Anterior cingulate cortex (tissue), 58 donors: ENCODE results near the gene PNRC2.
A peak's percentile ranks its signal among the peaks of the same experiment; 100 is the strongest.
"Not testable (repeated sequence)": the region's sequence is repeated elsewhere in the genome, so short reads cannot be mapped to it uniquely, and the experiment has no call there.

Source experiments
- DNase-seq, 58 donors: peaks; one replicate each; lab custom pipeline; 2025; lab: John Stamatoyannopoulos, UW

The PNRC2 gene

DNA sequence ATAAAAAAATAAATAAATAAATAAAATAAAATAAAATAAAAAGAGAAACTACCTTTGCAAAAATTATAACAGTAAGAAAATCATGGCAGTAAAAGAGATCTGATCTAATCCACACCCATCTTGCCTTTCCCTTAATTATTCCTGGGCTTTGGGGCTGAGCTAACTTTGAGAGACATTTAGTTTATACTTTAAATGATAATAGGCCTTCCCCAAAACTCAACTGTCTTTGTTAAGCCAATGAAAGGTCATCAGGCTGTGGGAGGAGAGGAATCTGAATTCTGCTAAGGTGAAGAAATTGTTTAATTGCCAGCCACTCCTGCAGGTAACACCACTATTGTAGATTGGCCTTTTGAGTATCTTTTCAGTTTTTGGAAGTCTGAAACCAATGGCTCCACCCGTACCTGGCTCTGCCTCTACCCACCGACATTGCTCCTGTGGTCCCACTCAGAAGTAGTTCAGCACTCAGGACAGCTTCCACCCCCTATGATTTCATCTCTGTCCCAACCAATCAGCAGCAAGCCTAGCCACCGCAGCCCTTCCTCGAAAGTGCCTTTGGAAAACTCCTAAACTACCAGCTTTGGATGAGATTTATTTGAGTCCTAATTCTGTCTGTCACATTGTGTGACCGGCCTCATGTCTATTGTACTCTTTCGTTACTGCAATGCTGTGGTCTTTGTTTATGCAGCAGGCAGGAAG is 23.0 kb upstream of the PNRC2 start:
- DNase-seq = no peak

DNA sequence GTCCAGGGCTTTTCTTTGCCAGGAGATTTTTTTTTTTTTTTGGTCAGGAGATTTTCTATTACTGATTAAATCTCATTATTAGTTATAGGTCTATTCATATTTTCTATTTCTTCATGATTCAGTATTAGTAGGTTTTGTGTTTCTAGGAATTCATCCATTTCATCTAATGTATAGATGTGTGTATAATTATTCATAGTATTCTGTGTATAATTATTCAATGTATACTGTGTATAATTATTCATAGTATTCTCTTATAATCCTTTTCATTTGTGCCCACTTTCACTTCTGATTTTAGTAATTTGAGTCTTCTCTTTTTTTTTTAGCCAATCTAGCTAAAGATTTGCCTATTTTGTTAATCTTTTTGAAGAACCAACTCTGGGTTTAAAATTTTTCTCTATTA is 12.3 kb upstream of the PNRC2 start:
- no peak for DNase-seq

DNA sequence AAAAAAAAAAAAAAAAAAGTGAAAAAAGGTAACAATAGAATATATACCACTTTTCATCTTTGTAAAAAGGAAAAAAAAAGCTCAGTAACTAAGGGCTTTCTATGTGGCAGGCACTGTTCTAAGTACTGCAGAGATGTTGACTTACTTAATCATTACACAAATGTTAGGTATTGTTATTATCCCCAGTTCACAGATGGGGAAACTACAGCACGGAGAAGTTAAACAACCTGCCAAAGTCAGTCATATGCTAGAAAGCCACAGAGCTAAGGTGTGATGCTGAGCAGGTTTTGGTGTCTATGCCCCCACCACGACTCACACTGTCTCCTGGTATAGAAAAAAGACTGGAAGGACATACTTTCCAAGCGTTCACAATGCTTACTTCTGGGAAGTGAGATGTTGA is 6.6 kb upstream of the PNRC2 start:
- DNase-seq = no peak

DNA sequence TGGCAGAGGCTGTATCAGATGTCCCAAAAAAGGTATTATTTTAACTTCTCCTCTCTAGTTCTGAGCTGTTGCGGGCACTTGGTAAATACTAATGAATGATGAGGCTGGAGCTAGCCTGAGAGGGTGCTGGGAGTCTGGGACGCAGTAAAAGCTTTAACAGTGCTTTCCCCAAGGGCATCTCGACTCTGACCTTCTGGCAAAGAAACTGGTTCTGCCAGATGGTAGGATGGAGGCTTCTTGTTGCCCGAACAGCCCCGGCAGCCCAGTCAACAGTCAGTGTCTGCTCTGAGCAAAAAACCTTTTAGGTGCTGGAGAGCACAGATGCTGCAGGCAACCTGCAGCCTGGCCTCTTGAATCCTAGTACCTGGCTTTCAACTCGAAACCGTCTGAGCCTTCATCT is 2.5 kb upstream of the PNRC2 start:
- no peak for DNase-seq

DNA sequence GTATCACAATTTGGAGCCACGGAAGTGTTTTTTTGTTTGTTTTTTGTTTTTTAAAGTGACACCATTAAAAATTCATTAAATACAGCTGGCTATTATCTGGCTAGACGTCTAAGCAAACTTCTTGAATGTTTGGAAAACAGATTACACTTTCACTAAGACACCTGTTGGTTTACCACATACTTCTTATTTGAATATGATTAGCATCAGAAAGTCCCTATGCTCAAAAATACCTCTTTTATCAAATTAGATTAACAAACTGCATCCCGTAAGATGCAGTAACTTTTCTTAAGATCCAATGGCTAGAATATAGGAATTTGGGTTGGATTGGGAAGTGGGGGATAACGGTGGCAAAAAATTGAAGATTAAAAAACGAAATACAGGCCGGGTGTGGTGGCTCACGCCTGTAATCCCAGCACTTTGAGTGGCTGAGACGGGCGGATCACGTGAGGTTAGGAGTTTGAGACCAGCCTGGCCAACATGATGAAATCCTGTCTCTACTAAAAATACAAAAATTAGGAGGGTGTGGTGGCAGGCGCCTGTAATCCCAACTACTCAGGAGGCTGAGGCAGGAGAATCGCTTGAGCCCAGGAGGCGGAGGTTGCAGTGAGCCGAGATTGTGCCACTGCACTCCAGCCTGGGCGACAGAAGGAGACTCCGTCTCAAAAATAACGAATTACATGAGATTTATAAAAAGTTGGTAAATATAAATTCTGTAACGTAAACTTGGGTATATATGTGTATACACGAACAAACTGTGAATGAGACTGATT is 1.4 kb upstream of the PNRC2 start:
- DNase-seq = not testable (repeated sequence)

DNA sequence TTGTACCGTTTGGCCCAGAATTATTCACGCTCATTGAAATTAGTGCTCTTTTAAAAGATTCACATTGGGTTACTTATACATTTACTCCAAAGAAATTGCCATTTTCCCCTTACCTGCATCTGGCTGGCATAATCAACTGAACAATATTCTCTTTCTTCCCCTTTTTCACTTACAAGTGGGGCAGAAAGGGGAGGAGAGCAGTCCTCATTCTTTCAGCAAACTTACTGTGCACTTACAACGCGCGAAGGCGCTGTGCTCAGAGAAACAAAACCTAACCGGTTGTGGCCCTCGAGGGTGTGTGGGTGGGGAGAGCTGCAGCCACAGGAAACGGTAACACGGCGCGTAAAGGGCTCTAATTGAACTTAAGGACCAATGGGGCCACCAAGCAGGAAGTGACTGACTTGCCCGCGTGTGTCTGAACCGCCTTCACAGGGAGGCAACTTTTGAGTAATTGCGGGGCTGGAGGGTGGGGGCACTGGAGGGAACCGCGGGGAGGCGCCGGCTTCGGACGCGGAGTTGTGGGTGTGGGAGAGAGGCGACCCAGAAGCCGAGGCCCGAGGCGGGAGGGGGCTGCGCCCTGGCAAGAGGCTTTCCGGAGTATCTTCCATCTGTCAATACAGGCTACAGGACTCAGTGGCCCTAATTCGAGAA is 693 bp upstream of the PNRC2 start:
- peak in 53 of 58 donors; percentile 24 to 89 (median 65) for DNase-seq

DNA sequence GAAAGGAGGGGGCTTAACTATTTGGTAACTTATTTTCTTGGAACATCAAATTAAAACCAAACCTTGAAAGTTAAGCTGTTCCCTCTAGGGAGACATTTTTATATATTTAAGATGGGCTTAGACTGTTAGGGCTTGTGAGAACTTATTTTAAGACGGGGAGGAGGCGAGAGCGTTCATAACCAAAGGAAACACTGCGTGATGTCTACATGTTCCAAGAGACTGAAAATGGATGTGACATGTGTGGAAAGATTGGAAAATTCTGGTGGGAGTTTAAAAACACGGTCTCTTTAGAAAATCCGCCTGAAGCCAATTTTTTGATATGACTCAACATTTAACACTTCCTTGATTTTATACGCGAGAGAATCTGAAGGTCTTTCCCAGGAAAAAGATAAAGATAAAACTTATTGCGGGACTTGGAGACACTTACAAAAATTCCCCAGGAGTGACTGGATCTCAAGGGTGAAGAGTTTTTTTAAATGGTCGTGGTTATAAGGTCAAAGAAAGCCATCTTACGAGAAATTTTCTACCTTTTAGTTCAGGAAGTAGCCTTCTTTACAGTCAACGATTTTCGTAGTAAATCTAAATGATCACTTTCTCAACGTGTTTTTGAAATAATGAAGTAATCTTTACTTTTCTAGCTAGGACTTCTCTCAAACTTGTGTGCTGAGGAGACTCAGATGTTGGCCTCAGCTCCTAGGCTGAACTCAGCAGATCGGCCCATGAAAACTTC is 828 bp downstream of the PNRC2 start:
- peak in 4 of 58 donors; percentile 3 to 36 (median 30) for DNase-seq

DNA sequence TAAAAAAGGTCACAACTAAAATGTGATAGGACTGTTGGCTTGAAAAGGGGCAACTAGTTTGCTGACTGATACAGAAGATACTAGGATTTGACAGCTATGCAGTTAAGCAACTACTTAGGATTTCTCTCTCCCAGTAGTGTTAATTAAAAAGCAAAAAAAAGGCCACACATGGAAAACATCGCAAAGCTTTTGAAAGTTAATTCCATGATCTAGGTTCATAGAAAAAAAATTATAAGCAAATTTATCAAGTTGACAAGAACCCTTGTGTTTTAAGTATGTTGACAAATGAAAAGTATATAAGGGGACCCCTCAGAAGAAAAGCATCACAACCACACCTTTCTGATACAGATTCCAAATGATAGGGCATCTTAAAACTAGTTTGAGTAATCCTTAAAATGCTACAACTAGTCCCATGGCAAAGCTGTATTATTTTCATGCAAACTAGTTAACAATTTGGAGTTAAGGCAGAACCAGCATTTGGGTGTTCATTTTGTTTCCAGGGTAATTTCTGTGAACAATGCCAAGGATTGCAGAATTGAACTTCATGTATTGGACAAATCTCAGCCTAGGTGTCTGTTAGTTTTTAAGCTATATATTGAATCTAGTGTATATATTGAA is 4.1 kb downstream of the PNRC2 start:
- DNase-seq = no peak

DNA sequence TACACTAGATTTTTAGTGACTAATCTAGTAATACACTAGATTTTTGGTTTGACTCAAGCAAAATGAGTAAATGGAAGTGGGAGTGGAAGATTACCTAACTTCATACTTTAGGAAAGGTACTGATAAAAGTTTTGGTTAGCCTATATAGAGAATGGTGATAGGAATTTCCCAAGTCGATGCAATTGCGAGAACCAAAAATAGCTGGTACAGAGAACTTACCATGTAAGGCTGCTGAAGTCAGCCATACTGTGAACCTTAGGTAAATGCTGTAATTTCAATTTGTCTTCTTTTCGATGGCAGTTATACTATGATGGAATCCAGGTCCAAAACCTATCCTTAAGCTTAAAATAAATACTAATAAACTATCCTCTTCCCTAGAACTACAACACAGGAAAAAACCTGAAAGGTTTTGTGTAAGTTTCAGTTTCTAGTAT is 4.6 kb downstream of the PNRC2 start:
- DNase-seq = no peak

DNA sequence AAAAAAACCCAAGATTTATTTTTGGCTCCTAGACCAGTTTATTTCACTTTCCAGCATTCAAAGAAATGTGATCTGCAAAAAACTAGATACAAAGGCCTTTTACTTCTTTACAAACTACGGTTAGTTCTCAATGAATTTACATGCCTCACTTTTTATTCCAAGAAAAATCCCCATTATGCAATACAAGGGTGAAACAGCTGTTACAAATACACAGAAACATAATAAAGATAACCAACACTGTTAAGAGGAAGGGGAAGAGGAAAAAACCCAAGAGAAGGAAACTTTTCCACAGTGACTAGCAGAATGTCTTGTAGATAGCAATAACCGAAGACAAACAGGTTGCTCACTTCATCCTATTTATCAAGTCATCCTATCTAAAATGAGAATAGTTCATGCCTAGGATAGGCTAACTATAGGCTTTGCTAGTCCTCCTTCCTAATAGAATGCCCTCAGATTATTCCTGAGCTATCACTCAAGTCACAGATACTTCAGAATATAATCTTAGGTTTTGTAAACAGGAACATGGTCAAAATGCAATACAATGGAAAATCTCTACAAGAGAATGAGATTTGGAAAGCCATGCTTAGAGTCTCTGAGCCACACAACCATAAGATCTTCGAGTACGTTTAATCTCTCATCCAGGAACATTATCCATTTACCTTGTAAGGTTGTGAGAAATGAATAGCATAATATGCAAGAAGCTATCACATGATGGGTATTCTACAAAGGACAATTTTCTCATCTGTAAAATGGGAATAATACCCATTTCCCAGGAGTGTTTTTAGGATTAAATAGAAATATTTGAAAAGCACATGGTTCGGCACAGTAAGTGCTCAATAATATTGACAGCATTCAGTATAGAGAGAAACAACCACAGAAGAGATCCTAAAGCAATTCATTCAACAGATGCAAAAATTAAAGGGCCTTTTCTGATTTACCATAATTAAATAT is 5.4 kb downstream of the PNRC2 start:
- no peak for DNase-seq

DNA sequence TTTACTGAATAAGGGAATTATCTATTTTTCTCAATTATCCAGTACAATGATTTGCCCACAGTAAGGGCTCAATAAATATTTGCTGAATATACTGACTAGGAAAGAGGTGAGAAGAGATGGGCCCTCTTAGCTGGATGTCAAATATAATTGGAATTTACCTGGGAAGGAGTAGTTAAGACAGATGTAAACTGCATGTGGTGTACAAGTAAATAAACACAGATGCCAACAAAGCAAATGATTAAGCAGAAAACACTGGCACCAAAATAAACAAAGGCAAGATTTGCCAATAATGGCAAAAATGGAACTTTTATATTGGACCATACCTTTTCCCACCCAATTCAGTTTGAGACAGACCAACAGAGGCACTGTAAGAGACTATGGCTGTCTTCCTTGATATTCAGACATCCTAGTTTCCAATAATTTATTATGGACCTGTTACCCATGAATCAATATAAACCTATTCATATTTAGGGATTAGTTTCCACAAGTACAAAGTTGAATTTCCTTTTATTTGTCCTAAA is 7.4 kb downstream of the PNRC2 start:
- no peak for DNase-seq

DNA sequence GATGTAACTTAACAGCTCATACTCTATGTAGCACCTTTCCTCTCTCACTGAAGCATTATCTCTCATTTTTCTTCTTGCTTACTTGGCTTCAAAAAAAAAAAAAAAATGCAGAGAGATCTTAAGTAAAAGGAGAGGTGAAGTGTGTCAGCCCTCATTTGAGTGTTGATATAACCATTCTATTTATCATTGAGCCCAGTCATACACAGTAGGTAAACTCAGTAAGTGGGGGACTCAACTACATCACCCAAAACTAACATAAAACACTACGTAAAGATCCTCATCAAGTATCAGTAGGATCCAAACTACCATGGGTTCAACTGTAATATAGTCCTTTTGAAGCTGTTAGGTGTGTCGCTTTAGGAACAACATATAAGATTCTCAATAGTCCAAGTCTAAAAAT is 8.2 kb downstream of the PNRC2 start:
- DNase-seq = no peak

DNA sequence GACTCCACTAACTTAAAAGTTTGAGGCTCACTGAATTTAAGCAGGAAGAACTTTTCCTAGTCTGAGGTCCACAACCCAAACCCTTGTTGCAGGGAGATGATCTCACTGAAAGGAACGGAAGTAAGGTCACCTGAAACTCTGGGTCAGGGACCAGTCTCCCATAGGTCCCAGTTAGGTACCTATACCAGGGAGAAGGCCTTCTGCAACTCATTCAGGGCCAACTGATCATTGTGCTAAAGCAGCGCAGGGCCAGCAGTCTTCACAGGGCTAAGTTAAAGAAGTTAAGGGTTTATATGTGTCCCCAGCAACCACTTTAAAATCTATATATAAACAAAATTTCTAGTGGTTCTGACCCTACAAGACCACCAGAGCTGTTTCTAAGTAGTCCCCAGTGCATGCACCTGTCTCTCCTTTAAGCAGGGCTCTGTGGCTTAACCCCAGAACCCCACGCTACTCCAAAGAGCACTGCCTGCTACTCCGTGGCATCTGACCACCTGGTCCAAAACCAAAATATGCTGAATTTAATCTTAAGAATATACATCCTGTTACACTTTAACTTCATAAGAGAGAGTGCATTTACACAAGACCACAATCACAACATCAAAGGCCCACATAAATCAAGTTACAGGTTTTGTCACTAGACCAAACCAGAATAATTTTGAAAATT is 17.7 kb downstream of the PNRC2 start:
- no peak for DNase-seq

DNA sequence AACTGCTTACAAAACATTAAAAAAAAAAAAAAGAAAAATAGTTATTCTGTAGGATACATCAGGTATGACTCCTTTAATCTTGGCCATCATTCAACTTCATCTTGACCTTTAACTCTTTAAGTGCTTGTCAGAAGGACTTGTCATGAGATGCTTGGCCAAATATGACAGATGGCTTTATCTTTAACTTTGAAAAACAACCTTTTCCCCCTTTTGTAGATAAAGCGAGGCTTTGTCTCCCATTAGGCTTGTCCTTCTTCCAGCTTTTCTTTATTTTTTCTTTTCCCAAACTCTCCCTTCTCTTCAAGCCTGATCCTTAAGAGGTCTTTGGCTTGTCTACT is 18.2 kb downstream of the PNRC2 start:
- no peak for DNase-seq

DNA sequence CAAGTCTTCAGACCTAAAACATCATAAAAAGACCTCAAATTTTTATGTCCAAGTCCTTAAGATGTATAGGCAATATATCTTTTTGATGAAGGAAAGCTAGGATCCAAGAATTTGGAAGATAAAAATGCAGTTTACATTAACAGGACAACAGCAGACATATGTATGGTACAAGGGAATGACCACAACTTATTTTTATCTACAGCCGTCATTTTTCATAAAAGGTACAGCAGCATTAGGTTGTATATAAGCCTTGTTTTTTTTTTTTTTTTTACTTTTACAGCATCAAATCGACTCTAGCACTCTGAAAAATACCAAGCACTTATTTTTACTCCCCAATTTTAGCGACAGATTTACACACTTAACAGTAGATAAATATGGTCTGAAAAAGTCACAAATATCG is 19.2 kb downstream of the PNRC2 start:
- DNase-seq = no peak

DNA sequence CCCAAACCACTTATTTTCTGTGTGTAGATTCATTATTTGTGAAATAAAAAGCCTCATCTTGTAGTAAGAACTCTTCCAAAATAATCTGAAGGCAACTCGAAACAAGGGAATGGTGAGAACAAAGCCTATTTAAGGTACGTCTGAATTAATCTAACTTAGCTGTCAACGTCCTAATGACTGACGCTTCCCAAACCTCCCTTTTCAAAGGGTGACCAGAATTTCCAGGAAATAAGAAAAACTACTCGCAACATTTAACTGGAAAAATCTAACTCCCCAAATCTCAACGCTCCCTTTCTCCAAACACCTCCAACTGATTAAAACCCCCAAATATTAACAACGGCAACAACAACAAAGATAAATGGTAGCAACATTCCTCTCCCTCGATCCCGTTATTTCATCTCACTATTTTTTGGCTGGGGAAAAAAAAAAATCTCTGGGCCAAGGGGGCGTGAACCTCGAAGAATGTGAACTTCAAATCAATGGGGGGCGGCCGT is 19.8 kb downstream of the PNRC2 start:
- no peak for DNase-seq

DNA sequence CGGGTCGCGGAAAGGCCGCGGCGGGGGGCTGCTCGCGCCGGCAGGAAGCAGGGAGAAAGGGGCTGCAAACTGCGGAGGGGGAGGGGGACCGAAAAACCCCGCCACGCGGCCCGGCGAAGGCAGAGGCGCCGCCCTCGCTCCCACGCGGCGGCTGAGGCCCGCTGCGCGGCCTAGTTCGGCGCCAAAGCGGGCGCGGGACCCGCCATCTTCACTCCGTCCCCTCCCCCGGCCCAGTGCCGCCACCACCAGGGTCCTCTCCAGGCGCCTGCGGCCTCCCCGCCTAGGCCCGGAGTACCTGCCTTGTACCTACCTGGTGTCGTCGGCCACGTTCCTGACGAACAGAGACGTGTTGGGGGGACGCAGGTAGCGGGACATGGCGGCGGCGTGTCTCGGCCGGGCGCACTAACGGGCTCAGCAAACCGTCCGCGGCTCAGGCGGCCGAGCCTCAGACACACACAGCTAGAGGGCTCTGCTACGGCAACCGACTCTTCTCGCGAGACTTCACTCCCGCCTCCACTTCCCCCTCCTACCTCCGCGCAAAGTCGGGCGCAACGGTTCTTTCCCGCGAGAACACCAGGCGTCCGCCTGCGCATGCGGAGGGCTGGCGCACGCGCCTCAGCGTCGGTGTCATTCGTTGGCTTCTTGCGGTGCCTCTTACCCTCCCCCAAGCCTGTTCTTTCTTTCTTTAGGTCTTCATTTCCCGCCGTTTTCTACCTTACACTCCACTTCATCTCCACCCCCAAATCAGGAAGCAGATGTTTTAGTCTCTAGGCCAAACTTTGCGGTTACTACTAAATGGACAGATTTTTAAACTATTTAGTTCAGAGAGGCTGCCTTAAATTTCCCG is 20.5 kb downstream of the PNRC2 start, which contains the start of gene SRSF10:
TSS of gene SRSF10 (minus strand) at position 447 of the 847 bp plus-strand sequence. CDS start at position 375, 72 bp downstream.
- DNase-seq = peak; percentile 75 to 99 (median 96)
